ENCODE data around the gene TBX15. TPM values are rescaled to one million over a fixed set of nuclear protein-coding genes. Genes with fewer than 3 reads are reported as not detected.

The TBX15 gene
- total RNA-seq, 1 donor from 2014 or later, result 2.9 TPM

DNA sequence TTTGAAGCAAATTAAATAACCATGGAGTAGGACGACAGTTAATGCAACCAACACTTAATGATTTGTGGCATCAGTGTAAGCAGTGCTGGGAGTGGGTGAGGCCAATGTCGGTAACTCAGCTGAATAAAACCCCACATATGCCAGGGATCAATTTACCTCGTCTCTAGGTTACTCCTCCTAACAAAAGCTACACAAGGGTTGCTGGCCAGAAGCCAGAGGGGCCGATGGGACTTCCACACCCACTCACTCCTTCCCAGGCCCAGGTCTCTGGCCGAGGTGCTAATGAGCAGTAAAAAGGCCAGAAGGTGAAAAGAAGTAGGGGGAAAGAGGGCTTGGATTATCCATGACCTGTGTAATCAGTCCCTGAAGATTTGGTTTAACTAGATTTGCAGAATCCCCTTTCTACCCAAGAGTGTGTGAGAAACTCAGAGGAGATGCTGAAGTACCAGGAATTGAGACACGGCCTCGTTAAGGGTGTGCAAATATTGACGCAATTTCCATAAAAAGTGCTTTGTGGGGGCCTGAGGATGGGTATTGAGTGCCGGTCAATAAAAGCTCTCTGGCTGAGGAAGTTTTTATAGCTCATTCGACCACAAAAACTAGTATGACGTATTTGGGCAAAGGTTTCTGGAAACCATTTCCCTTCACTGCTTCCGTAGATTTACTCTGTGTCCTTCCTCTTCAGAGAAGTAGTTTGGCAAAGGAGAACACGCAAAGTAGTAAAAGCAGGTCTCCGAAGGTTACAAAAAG lies 145.5 kb downstream of the TBX15 start:
- DNase-seq (ENCODE audit: low spot score), result peak; percentile 12
- no peaks in the 10 kb centered on the region for H3K36me3 ChIP-seq
- H3K9ac ChIP-seq, result no peak overlapping the region
- no peak overlapping the region for H3K27ac ChIP-seq
- TF ChIP-seq, protein P1, sequence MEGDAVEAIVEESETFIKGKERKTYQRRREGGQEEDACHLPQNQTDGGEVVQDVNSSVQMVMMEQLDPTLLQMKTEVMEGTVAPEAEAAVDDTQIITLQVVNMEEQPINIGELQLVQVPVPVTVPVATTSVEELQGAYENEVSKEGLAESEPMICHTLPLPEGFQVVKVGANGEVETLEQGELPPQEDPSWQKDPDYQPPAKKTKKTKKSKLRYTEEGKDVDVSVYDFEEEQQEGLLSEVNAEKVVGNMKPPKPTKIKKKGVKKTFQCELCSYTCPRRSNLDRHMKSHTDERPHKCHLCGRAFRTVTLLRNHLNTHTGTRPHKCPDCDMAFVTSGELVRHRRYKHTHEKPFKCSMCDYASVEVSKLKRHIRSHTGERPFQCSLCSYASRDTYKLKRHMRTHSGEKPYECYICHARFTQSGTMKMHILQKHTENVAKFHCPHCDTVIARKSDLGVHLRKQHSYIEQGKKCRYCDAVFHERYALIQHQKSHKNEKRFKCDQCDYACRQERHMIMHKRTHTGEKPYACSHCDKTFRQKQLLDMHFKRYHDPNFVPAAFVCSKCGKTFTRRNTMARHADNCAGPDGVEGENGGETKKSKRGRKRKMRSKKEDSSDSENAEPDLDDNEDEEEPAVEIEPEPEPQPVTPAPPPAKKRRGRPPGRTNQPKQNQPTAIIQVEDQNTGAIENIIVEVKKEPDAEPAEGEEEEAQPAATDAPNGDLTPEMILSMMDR (IDR thresholded peaks at IDR 0.05), result no peak
- TF ChIP-seq EZH2phosphoT487 (IDR thresholded peaks at IDR 0.05), result no peak
- no peak for TF ChIP-seq EZH2 (IDR thresholded peaks at IDR 0.05)
- no peaks in the 10 kb centered on the region for H3K36me3 Mint-ChIP-seq
- H3F3A ChIP-seq (ENCODE audit: low read depth), result no peaks in the 10 kb centered on the region
- H3K4me3 Mint-ChIP-seq, result no peak overlapping the region
- peaks cover 9% of the 10 kb centered on the region for H3K27me3 Mint-ChIP-seq (ENCODE audit: insufficient read depth, low read depth)
- H3K4me1 ChIP-seq, result no peaks in the 10 kb centered on the region
- H2AFZ ChIP-seq (replicated peaks), result no peak overlapping the region
- no peak overlapping the region for H3K4me2 ChIP-seq
- no peak overlapping the region for H3K27ac Mint-ChIP-seq
- H4K20me1 ChIP-seq (ENCODE audit: low read depth), result no peaks in the 10 kb centered on the region
- H3K4me1 Mint-ChIP-seq, result peaks cover 10% of the 10 kb centered on the region
- H3K4me3 ChIP-seq, result no peak overlapping the region
- H3K9me3 ChIP-seq (ENCODE audit: low read depth), result no peaks in the 10 kb centered on the region
- no peaks in the 10 kb centered on the region for H3K79me2 ChIP-seq (ENCODE audit: low read depth)
- no peaks in the 10 kb centered on the region for H3K27me3 ChIP-seq
- H3K9me3 Mint-ChIP-seq, result no peaks in the 10 kb centered on the region

DNA sequence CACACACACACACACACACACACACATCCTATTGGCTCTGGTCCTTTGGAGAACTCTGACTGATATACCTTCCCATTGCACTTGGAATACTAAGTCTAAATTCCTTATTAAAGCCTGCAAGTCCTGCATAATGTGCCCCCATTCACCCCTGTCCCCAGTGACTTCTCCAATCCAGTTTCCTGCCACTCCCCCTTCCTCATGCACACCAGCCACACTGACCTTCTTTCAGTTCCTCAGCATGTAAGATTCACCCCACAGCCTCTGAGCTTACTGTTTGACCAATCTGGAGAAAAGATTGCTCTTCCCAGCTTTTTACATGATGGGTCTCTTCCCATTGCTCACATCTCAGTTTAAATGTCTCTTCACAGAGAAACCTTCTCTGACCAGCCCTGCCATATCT lies 146.6 kb downstream of the TBX15 start:
- TF ChIP-seq, protein P1 (IDR thresholded peaks at IDR 0.05), result no peak
- no peak for TF ChIP-seq EZH2 (IDR thresholded peaks at IDR 0.05)
- TF ChIP-seq EZH2phosphoT487 (IDR thresholded peaks at IDR 0.05), result no peak
- Histone ChIP-seq H3K4me3 (no peak overlapping the region), H3K4me1 (no peaks in the 10 kb centered on the region), H3F3A (ENCODE audit: low read depth) (no peaks in the 10 kb centered on the region), H3K4me2 (no peak overlapping the region), H3K9ac (no peak overlapping the region), H4K20me1 (ENCODE audit: low read depth) (no peaks in the 10 kb centered on the region), H3K79me2 (ENCODE audit: low read depth) (no peaks in the 10 kb centered on the region), H3K9me3 (ENCODE audit: low read depth) (no peaks in the 10 kb centered on the region), H2AFZ (replicated peaks) (no peak overlapping the region), H3K27ac (no peak overlapping the region), H3K27me3 (no peaks in the 10 kb centered on the region), H3K36me3 (no peaks in the 10 kb centered on the region)
- H3K27me3 Mint-ChIP-seq (ENCODE audit: insufficient read depth, low read depth), result peaks cover 9% of the 10 kb centered on the region
- no peak overlapping the region for H3K4me3 Mint-ChIP-seq
- no peaks in the 10 kb centered on the region for H3K36me3 Mint-ChIP-seq
- peaks cover 10% of the 10 kb centered on the region for H3K4me1 Mint-ChIP-seq
- H3K9me3 Mint-ChIP-seq, result no peaks in the 10 kb centered on the region
- DNase-seq (ENCODE audit: low spot score), result no peak
- no peak overlapping the region for H3K27ac Mint-ChIP-seq

Small RNAs within 50 kb of the gene (small RNA-seq; reads per million reads assigned to genes)
- gene AL139420.2, result not detected

Other genes starting within 250 kb of the TBX15 start
- gene WARS2, start 152.3 kb upstream of the TBX15 start, total RNA-seq (ENCODE audit: low replicate concordance), result 13.1 and 13.5 TPM in 2 replicates